ENCODE results near the gene UMODL1.

The UMODL1 gene

GRCh38 chr21:42071146-42071737 lies at the start of gene UMODL1:
Gene UMODL1 (plus strand): TSS chr21:42071317. CDS start chr21:42071317, 0 bp downstream.
- DNase-seq (no peak), ATAC-seq (no peak)
- peaks cover 13% of the 10 kb centered on the region for H3K4me1 Mint-ChIP-seq
- H3K27ac Mint-ChIP-seq = no peak within 1 kb of the TSS
- no peaks in the 10 kb centered on the region for H3K9me3 Mint-ChIP-seq
- H3K27me3 Mint-ChIP-seq = no peaks in the 10 kb centered on the region
- H3K4me3 Mint-ChIP-seq = no peak within 1 kb of the TSS

GRCh38 chr21:42021371-42022090 lies 49.6 kb upstream of the UMODL1 start:
- Mint-ChIP-seq H3K4me1 (no peaks in the 10 kb centered on the region), H3K9me3 (no peaks in the 10 kb centered on the region), H3K27me3 (no peaks in the 10 kb centered on the region), H3K4me3 (no peak overlapping the region), H3K27ac (peak overlapping the region in 1 of 2 donors; percentile 56)
- DNase-seq = no peak
- ATAC-seq = no peak

- H3K27me3 Mint-ChIP-seq = no peaks in the 10 kb centered on the region
- H3K9me3 Mint-ChIP-seq = no peaks in the 10 kb centered on the region
- ATAC-seq (no peak), DNase-seq (no peak)
- H3K27ac Mint-ChIP-seq = no peak overlapping the region
- H3K4me1 Mint-ChIP-seq = no peaks in the 10 kb centered on the region
- no peak overlapping the region for H3K4me3 Mint-ChIP-seq
Measured at GRCh38 chr21:42022091-42022430, 49.1 kb upstream of the UMODL1 start.

- no peaks in the 10 kb centered on the region for H3K9me3 Mint-ChIP-seq
- H3K4me1 Mint-ChIP-seq = no peaks in the 10 kb centered on the region
- no peaks in the 10 kb centered on the region for H3K27me3 Mint-ChIP-seq
- DNase-seq = no peak
- H3K27ac Mint-ChIP-seq = no peak overlapping the region
- ATAC-seq = no peak
- H3K4me3 Mint-ChIP-seq = no peak overlapping the region
Measured at GRCh38 chr21:42022906-42023305, 48.2 kb upstream of the UMODL1 start.

GRCh38 chr21:42025376-42026081 lies 45.6 kb upstream of the UMODL1 start:
- Mint-ChIP-seq H3K9me3 (no peaks in the 10 kb centered on the region), H3K27ac (no peak overlapping the region), H3K4me3 (no peak overlapping the region), H3K4me1 (no peaks in the 10 kb centered on the region), H3K27me3 (no peaks in the 10 kb centered on the region)
- DNase-seq (no peak), ATAC-seq (no peak)

- ATAC-seq = no peak
- no peaks in the 10 kb centered on the region for H3K9me3 Mint-ChIP-seq
- H3K4me1 Mint-ChIP-seq = no peaks in the 10 kb centered on the region
- no peaks in the 10 kb centered on the region for H3K27me3 Mint-ChIP-seq
- peak overlapping the region in 1 of 2 donors; percentile 70 for H3K27ac Mint-ChIP-seq
- no peak for DNase-seq
- no peak overlapping the region for H3K4me3 Mint-ChIP-seq
Measured at GRCh38 chr21:42026082-42026435, 45.1 kb upstream of the UMODL1 start.

- Mint-ChIP-seq H3K9me3 (no peaks in the 10 kb centered on the region), H3K4me1 (no peaks in the 10 kb centered on the region), H3K27me3 (no peaks in the 10 kb centered on the region), H3K27ac (no peak overlapping the region), H3K4me3 (no peak overlapping the region)
- no peak for DNase-seq
- no peak for ATAC-seq
Measured at GRCh38 chr21:42027085-42027821, 43.9 kb upstream of the UMODL1 start.

GRCh38 chr21:42027822-42028765 lies 43.0 kb upstream of the UMODL1 start:
- H3K27me3 Mint-ChIP-seq = no peaks in the 10 kb centered on the region
- no peaks in the 10 kb centered on the region for H3K4me1 Mint-ChIP-seq
- ATAC-seq (no peak), DNase-seq (no peak)
- H3K4me3 Mint-ChIP-seq = no peak overlapping the region
- no peaks in the 10 kb centered on the region for H3K9me3 Mint-ChIP-seq
- H3K27ac Mint-ChIP-seq = no peak overlapping the region

- no peaks in the 10 kb centered on the region for H3K9me3 Mint-ChIP-seq
Measured at GRCh38 chr21:42028766-42029425, 42.2 kb upstream of the UMODL1 start.

GRCh38 chr21:42030311-42030710 lies 40.8 kb upstream of the UMODL1 start:
- ATAC-seq (no peak), DNase-seq (no peak)
- Mint-ChIP-seq H3K4me3 (no peak overlapping the region), H3K27me3 (no peaks in the 10 kb centered on the region), H3K4me1 (no peaks in the 10 kb centered on the region), H3K27ac (peak overlapping the region in 1 of 2 donors; percentile 34), H3K9me3 (no peaks in the 10 kb centered on the region)

More at GRCh38 chr21:42028766-42029425, 42.2 kb upstream of the UMODL1 start:
- DNase-seq (no peak), ATAC-seq (no peak)
- Mint-ChIP-seq H3K4me1 (no peaks in the 10 kb centered on the region), H3K27me3 (no peaks in the 10 kb centered on the region), H3K27ac (peak overlapping the region in 1 of 2 donors; percentile 51), H3K4me3 (no peak overlapping the region)

GRCh38 chr21:42031241-42031640 lies 39.9 kb upstream of the UMODL1 start:
- DNase-seq (no peak), ATAC-seq (no peak)
- no peaks in the 10 kb centered on the region for H3K27me3 Mint-ChIP-seq
- no peaks in the 10 kb centered on the region for H3K4me1 Mint-ChIP-seq
- H3K9me3 Mint-ChIP-seq = no peaks in the 10 kb centered on the region
- H3K4me3 Mint-ChIP-seq = no peak overlapping the region
- H3K27ac Mint-ChIP-seq = no peak overlapping the region

GRCh38 chr21:42031816-42032215 lies 39.3 kb upstream of the UMODL1 start:
- Mint-ChIP-seq H3K27ac (peak overlapping the region in 1 of 2 donors; percentile 37), H3K27me3 (no peaks in the 10 kb centered on the region), H3K9me3 (no peaks in the 10 kb centered on the region), H3K4me3 (no peak overlapping the region), H3K4me1 (no peaks in the 10 kb centered on the region)
- ATAC-seq (no peak), DNase-seq (no peak)

GRCh38 chr21:42032266-42032665 lies 38.9 kb upstream of the UMODL1 start:
- DNase-seq = no peak
- Mint-ChIP-seq H3K27ac (no peak overlapping the region), H3K9me3 (no peaks in the 10 kb centered on the region), H3K27me3 (no peaks in the 10 kb centered on the region), H3K4me3 (no peak overlapping the region), H3K4me1 (no peaks in the 10 kb centered on the region)
- ATAC-seq = no peak

GRCh38 chr21:42032968-42033367 lies 38.1 kb upstream of the UMODL1 start:
- DNase-seq = no peak
- Mint-ChIP-seq H3K4me1 (no peaks in the 10 kb centered on the region), H3K27me3 (no peaks in the 10 kb centered on the region), H3K9me3 (no peaks in the 10 kb centered on the region), H3K4me3 (no peak overlapping the region), H3K27ac (no peak overlapping the region)
- no peak for ATAC-seq
